HG03378 (cell line): ENCODE results near the gene BCR.

ENCODE experiments used
- ATAC-seq: cut with Tn5 transposase; IDR thresholded peaks from one replicate; pipeline ENCODE4 v1.9.1; 2021; ENCODE audit warnings: mild to moderate bottlenecking, moderate library complexity; ENCODE audit not compliant: unreplicated experiment

The BCR gene

DNA sequence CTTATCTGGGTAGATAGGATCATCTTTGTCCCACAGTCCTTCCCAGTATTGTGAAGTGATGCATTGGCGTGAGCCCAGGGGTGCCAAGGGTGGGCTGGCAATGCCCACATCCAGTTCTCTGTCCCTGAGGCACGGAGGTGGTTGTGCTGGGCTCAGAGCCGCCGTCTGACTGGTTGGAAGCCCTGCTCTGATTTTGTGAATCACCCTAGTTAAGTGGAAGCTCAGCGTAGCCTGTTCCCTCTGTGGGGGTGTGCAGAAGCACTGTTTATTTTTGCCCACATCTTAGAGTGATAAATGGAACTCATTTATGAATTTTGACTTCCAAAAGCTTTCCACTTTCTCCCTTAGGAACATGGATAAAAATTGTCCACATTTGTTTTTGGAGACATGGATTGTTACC is 13.6 kb downstream of the BCR start:
- ATAC-seq, result no peak

DNA sequence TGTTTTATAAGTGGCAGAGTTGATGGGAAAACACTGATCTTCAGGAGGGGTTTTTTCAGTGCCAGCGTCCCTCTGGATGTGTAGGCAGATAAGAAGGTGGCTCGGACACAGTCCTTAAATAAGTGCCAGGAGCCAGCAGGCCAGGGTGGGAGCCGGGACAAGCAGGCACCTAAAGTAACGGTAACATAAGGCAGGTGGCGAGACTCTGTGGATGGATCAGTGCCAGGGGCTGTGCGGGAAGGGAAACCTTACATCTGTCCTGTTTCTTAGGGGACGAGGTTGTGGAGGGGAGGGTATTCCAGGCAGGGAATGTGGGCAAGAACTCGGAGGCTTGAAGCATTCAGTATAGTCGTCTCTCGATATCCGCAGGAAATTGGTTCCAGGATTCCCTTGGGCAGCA is 15.9 kb downstream of the BCR start:
- ATAC-seq, result no peak

- ATAC-seq, result no peak
Measured at GRCh38 chr22:23197836-23198235, 17.5 kb downstream of the BCR start.

DNA sequence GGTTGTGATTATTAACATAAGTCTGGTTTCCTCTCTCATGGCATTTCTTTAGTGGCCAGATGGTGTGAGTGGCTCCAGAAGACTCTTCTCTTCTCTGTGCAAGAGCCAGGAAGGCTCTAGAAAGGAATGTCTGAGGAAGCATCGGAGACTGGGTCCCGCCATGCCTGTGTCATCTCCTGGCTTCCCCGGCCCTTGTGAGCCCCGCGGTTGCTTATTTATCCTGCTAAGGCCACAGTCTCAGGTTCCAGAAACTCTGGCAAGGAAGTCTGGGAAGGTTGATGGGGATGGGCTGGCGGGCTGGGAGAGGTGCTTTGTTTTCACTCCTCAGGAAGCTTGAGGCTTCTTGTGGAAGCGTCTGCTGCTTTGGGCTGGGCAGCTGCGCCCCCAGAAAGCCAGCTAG is 18.9 kb downstream of the BCR start:
- no peak for ATAC-seq

GRCh38 chr22:23200898-23201297 is 20.6 kb downstream of the BCR start:
- no peak for ATAC-seq

DNA sequence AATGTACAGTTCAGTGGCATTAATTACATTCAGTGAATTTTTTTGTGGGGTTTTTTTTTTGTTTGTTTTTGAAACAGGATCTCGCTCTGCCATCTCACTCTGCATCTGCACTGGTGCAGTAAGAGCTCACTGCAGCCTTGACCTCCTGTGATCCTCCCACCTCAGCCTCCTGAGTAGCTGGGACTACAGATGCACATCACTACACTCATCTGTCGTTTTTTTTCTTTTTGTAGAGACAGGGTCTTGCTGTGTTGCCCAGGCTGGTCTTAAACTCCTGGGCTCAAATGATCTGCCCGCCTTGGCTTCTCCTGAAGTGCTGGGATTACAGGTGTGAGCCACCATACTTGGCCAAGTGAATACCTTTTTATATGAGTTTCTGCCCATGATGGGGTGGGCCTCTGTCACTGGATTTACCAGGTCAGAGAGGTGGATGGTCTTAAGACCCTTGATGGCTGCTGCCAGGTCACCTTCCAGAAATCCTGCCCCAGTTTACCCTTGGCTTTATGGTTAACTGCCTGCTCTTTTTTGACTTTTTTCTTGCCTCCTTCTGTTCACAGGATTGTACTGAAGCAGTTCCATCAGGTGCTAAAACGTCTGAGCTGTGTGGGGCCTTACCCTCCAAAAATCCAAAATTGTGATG is 22.6 kb downstream of the BCR start:
- no peak for ATAC-seq

DNA sequence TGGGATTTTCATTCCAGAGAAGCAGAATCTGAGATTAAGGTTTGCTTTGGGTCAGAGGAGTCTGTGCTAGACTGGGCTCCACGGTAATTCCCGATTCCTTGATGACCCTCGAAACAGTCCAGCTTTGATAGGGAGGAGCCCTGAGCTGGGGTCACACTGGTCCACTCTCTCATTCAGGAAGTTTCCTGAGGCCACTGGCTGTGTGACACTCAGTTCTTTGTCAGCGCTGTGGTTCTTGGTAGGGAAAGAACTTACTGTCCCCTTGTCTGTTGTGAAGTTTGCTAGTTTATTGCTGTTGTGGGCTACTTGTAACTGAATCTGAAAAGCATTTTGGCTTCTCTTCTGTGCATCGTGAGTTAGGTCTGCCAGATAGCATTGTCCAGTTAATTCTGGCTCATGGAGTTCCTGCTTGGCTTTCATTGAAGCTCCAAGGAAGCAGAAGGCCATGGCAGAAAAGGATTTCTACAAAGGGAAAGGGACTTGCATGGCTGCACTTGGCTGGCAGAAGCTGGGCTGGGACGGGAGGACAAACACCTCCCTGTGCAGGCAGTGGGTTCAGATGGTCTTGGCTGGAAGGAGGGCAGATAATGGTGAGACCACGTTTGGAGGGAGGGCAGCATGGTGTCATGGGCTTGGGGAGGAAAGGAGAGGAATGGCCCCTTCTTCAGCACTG is 23.3 kb downstream of the BCR start:
- ATAC-seq, result no peak

- ATAC-seq, result no peak
Measured at GRCh38 chr22:23204125-23204488, 23.8 kb downstream of the BCR start.

GRCh38 chr22:23204541-23205157 is 24.3 kb downstream of the BCR start:
- no peak for ATAC-seq

GRCh38 chr22:23205339-23206049 is 25.2 kb downstream of the BCR start:
- ATAC-seq, result no peak

DNA sequence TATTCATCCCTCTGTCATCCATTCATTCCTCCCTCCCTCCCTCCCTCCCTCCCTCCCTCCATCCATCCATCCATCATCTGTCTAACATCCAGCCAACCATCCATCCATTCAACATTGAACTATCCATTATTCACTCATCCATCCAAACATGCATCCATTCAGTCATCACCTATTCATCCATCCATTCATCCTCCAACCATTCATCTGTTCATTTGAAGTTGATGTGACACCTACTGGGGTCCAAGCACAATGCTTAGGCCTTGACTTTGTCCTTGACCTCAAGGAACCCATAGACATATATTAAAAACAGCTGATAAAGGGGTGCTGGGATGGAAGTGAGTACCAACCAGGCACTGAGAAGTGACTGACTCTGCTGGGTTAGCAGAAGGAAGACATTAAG is 26.6 kb downstream of the BCR start:
- no peak for ATAC-seq

GRCh38 chr22:23207729-23208393 is 27.6 kb downstream of the BCR start:
- no peak for ATAC-seq

GRCh38 chr22:23210428-23211170 is 30.3 kb downstream of the BCR start:
- no peak for ATAC-seq

GRCh38 chr22:23211622-23212021 is 31.3 kb downstream of the BCR start:
- ATAC-seq, result no peak

DNA sequence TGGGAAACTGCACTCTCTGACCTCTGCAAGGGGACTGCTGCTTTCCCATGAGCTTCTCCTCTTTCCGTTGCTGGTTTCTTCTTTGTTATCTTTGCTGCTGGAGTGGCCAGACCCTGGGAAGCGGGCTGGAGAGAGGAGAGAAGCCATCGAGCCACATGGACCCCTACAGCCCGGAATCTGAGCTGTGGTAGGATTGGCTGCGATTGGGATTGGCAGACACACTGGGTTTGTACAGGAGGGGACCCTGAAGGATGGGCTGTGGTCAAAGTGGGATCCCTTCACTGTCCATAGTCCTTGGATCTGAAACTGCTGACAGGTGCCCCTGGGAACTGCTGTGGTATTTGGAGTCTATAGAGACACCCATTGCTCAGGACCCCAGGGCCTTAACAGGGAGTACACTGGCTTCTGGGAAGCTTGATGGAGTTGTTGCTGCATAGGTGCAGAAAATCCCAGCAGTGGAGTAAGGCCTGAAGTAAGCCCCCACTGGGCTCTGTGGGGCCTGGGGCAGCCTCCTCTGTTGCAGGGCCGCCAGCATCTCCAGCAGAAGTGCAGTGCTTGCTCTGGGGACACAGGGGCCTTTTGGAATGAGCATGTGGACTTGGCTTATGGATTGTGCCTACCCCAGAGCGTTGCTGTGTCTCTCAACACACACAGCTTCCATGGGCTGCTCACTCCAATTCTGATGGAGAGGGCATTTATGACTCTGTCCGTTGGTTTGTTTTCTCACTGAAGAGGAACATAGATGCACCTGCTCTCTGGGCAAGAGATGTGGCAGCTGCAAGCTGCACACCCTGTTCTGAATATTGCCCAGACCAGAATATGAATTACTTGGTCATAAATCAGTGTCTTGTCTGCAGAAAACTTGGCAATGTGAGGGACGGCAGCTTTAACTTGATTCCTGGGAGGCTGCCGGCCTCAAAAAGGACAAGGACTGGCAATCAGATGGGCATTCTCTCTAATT is 32.0 kb downstream of the BCR start:
- ATAC-seq, result no peak

DNA sequence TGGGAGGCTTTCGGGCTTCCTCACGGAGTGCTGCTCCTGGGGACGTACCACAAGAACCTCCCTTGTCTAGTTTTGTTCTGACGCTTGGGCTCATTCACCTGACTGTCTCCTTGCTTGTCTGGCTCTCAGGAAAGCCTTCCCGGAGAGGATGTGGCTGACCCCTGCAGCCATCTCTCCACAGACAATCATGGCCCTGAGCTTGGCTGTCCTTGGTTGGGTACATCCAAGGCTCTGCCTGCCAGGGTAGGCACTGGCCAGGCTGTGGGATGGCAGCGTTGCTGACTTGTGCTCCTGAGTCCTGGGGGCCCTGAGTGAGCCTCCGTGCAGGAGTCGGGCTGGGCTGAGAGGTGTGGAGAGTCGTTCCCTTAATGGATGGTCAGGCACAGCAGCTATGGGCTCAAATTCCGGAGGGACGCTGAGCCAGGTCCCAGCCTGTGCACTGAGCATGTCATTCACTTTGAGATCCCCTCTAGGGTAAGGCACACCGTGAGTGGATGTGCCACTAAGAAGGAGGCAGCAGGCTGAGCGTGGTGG is 32.8 kb downstream of the BCR start:
- no peak for ATAC-seq

- ATAC-seq, result no peak
Measured at GRCh38 chr22:23213581-23214334, 33.4 kb downstream of the BCR start.

DNA sequence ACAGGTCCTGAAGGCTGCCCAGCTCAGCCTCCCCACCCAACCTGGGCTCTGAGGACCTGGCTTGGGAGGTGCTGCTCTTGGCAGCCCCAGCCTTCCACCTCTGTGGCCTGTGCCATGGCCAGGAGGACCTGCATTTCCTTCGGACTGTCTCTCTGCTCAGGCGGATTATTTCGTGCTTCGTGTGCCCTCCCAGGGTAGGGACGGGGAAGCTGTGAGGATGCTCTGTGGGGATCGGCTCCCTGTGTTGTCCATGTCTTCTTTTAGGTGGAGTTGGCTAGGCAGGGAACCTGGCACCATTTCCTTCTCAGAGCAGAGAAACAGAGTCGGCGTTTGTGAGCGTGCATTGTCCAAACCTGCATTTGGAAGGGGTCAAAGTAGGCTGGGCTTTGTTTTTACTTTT is 34.1 kb downstream of the BCR start:
- ATAC-seq, result no peak
